Measurements from ENCODE around the gene UBA52. TPM values are rescaled to one million over a fixed set of nuclear protein-coding genes. Genes with fewer than 3 reads are reported as not detected.

Gene UBA52
- total RNA-seq, 4 donors from 2014 or later, result 405 to 1,087 (median 865) TPM

GRCh38 chr19:18541992-18542940 lies 29.4 kb upstream of the UBA52 start:
- WGBS, result 15% methylated on average over 11 of the region's 11 CpGs
- peak overlapping the region; percentile 90 for H3K27ac ChIP-seq
- peaks cover 16% of the 10 kb centered on the region for H3K4me1 ChIP-seq
- peaks cover 31% of the 10 kb centered on the region for H3K36me3 ChIP-seq
- no peaks in the 10 kb centered on the region for H3K9me3 ChIP-seq
- no peak for DNase-seq (ENCODE audit: low spot score in 2 of 2)
- H3K27me3 ChIP-seq, result no peaks in the 10 kb centered on the region
- H3K4me3 ChIP-seq, result peak overlapping the region; percentile 66
- no peak for TF ChIP-seq EP300 (IDR thresholded peaks at IDR 0.05)
- TF ChIP-seq POLR2AphosphoS5 (IDR thresholded peaks at IDR 0.05), result no peak
- no peak for TF ChIP-seq POLR2A (IDR thresholded peaks at IDR 0.05)
- TF ChIP-seq CTCF (IDR thresholded peaks at IDR 0.05), result no peak

GRCh38 chr19:18542941-18543813 lies 28.5 kb upstream of the UBA52 start, which contains the start of gene FKBP8:
Gene FKBP8, minus strand, starts transcription at chr19:18543573. Its CDS starts 1,603 bp downstream, at chr19:18541970.
- TF ChIP-seq EP300 (IDR thresholded peaks at IDR 0.05), result no peak
- no peak for TF ChIP-seq CTCF (IDR thresholded peaks at IDR 0.05)
- no peak for TF ChIP-seq POLR2A (IDR thresholded peaks at IDR 0.05)
- no peak for TF ChIP-seq POLR2AphosphoS5 (IDR thresholded peaks at IDR 0.05)
- DNase-seq (ENCODE audit: low spot score in 2 of 2), result peak; percentile 97
- peak within 1 kb of the TSS; percentile 90 for H3K27ac ChIP-seq
- H3K9me3 ChIP-seq, result no peaks in the 10 kb centered on the region
- WGBS, result 0% methylated on average over 27 of the region's 86 CpGs
- peaks cover 22% of the 10 kb centered on the region for H3K36me3 ChIP-seq
- peaks cover 16% of the 10 kb centered on the region for H3K4me1 ChIP-seq
- H3K27me3 ChIP-seq, result no peaks in the 10 kb centered on the region
- H3K4me3 ChIP-seq, result peak within 1 kb of the TSS; percentile 66

- WGBS, result 8% methylated on average over 8 of the region's 12 CpGs
- Histone ChIP-seq H3K27ac (peak overlapping the region; percentile 90), H3K4me3 (peak overlapping the region; percentile 66), H3K27me3 (no peaks in the 10 kb centered on the region), H3K36me3 (peaks cover 16% of the 10 kb centered on the region), H3K4me1 (peaks cover 16% of the 10 kb centered on the region), H3K9me3 (no peaks in the 10 kb centered on the region)
- TF ChIP-seq EP300 (IDR thresholded peaks at IDR 0.05) (no peak), POLR2A (IDR thresholded peaks at IDR 0.05) (peak in 1 of 2 donors; percentile 12)
- no peak for DNase-seq (ENCODE audit: low spot score in 2 of 2)
These were observed 27.7 kb upstream of the UBA52 start for GRCh38 chr19:18543814-18544475.

- TF ChIP-seq CTCF (IDR thresholded peaks at IDR 0.05) (no peak), EP300 (IDR thresholded peaks at IDR 0.05) (no peak)
- Histone ChIP-seq H3K27me3 (no peaks in the 10 kb centered on the region), H3K4me1 (no peaks in the 10 kb centered on the region), H3K9me3 (no peaks in the 10 kb centered on the region), H3K4me3 (no peak overlapping the region), H3K27ac (no peak overlapping the region), H3K36me3 (no peaks in the 10 kb centered on the region)
- DNase-seq (ENCODE audit: low spot score in 2 of 2), result no peak
- WGBS, result 71% methylated on average over 6 of the region's 6 CpGs
These were observed 20.0 kb upstream of the UBA52 start for GRCh38 chr19:18551631-18552030.

- peaks cover 19% of the 10 kb centered on the region for H3K4me1 ChIP-seq
- no peaks in the 10 kb centered on the region for H3K27me3 ChIP-seq
- WGBS, result 4% methylated on average over 6 of the region's 58 CpGs
- peak; percentile 98 to 99 for DNase-seq (ENCODE audit: low spot score in 2 of 2)
- H3K27ac ChIP-seq, result peak within 1 kb of the TSS; percentile 90
- peaks cover 6% of the 10 kb centered on the region for H3K36me3 ChIP-seq
- H3K4me3 ChIP-seq, result peak within 1 kb of the TSS; percentile 84
- no peaks in the 10 kb centered on the region for H3K9me3 ChIP-seq
- TF ChIP-seq POLR2A (IDR thresholded peaks at IDR 0.05) (peak in 1 of 2 donors; percentile 57), CTCF (IDR thresholded peaks at IDR 0.05) (no peak), POLR2AphosphoS5 (IDR thresholded peaks at IDR 0.05) (peak; percentile 54 to 92 (median 68)), EP300 (IDR thresholded peaks at IDR 0.05) (no peak)
These were observed 14.1 kb upstream of the UBA52 start, which contains the start of gene KXD1 for GRCh38 chr19:18557411-18558201. Gene KXD1, plus strand, starts transcription at chr19:18557870. Its CDS starts 4,187 bp downstream, at chr19:18562057.
